ENCODE measurements around the gene ABCC9.

Gene ABCC9

DNA sequence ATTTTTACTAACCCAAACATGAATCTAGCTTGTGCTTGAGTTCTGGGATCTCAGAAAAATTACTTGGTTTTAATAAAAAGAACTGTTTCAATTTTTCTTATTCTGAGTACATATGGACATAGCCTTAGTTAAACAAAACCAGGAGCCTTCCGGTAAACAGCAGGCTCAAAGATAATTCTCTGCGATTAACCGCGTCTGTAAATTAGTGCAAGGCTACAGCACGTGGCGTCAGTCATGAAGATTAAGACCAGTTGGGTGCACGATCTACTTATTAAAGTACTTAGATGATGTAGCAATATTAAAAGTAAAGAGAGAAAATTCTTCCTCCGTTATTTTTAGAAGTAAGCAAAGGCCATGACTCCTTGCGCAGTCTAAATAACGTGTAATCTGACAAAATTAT, 167.4 kb downstream of the ABCC9 start:
- DNase-seq, result no peak

DNA sequence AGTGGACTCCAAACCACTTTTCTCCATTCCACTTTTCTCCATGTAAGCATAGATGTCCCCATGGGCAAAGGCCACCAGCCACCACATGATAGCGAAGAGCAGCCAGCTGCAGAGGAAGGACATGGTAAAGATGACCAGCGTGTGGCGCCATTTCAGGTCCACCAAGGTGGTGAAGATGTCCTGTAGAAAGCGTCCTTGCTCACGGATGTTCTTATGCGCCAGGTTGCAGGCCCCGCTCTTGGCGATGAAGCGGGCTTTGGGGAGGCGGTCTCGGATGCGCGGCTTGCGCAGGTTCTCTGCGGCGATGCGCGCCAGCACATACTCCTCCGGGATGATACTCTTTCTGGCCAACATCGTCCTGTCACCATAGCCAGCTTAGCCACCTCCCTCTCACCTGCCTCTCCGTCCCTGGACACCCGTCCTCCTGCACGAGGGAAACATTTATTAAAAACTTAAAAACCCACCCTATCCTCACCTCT, 167.9 kb downstream of the ABCC9 start:
- peak; percentile 63 for DNase-seq

DNA sequence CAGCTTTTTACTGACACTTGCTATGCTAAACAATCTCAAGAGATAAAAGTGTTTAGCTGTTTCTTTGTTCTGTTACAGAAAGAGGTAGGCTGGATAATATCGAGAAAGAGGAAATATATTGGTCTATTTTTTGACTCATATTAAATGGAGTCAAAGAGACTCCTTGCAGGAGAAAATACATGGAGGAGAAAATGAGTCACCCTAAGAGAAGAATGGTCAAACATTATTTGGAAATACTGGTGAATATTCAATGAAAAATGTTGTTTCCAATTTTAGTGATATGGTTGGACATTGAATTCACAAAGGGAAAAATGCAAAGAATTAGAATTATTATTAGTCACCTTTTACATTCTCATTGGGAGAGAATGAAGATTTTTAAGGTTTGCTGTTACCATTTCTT, 169.9 kb downstream of the ABCC9 start:
- no peak for DNase-seq

DNA sequence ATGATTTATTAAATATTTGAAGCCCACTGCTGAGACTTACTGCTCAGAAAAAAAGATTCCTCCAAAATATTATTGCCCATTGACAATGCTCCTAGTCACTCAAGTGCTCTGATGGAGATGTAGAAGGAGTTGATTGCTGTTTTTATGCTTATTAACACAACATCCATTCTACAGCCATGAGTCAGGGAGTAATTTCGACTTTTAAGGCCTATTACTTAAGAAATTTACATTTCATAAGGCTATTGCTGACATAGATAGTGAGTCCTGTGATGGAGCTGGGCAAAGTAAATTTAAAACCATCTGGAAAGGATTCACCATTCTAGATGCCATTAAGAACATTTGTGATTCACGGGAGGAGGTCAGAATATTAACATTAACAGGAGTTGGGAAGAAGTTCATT, 171.9 kb downstream of the ABCC9 start:
- DNase-seq, result no peak

DNA sequence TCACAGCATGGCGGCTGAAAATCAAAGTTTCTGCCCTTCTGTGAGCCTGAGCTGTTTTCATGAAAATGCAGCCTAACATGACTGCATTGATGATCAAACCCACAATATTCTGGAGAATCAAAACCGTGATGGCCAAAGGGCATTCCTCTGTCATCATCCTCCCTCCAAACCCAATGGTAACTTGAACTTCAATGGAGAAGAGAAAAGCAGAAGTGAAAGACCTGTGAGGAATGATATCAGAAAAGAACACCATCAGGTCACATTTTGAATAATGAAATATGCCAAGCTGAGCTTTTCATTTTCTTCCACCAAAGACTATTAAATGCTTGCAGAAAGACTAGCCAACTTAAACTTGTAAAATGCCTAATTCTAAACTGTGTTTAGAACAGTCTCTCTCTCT, 174.8 kb downstream of the ABCC9 start:
- DNase-seq, result no peak

DNA sequence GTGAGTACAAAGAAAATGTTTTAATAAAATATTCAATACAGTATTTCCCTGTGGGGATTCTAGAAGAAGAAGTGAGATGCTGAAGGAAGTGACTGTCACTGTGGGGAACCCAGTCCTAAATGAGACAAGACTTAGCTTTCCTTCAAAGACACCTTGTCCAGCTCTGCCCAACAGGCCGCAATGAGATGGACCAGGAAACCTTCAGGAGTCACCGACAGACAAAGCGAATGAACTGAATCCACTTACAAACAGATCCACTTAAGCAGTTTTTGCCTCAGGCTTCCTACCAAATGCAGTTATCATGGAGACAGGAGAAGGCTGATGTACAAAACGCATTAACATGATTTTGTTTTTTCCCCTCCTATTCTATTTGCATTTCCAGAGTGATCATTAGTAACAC, 176.3 kb downstream of the ABCC9 start:
- no peak for DNase-seq

DNA sequence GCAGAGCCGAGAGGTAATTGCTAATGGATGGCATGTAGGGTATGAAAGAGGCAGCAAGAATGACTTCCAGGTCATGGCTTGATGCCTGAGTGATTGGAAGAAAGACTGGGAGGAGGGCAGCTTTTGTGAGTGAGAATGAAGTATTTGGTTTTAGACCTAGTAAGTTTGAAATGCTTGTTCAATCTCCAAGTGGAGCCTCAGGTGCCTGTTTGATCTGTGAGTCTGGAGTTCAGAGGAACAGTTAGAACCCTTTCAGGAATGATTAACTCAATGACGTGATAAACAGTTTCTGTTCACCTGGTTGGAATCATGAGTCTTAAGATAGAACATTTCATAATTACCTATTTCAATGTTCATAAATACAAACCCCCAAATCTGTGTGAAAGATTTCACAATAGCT, 177.2 kb downstream of the ABCC9 start:
- DNase-seq, result no peak

DNA sequence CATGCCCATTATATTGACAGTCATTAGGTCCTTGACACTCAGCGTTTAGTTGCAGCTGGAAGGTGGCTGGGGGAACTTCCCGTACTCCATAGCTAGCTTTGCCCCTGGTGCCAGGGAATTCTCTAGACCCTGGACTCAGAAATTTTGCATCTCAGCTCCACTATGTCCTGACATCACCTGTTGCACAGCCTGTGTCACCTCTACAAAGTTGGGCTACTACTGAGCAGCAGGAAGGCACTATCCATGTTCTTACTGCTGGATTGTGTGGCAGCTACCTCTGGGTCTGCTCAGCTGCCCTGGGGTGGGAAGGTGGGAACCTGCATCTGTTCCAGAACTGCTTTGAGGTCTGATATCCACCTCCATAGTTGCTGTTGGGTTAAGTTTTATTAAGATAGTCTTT, 177.7 kb downstream of the ABCC9 start:
- DNase-seq, result no peak

DNA sequence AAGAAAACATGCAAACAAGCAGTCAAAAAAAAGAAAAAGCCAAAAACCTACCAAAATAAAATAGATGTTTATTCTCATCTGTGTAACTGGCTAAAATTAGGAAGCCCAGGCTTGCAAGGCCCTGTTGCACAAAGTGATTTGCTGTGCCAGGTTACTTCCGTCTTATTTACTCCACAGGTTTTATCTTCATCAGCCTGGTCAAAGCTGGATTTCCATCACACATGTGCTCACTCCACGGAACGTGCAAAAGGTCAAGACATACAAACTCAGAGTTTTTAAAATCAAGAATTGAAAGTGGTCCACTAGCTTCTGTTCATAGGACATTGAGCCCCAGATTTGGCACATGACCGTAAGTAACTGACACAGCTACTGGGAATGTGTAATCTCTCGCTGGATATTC, 181.5 kb downstream of the ABCC9 start:
- no peak for DNase-seq

DNA sequence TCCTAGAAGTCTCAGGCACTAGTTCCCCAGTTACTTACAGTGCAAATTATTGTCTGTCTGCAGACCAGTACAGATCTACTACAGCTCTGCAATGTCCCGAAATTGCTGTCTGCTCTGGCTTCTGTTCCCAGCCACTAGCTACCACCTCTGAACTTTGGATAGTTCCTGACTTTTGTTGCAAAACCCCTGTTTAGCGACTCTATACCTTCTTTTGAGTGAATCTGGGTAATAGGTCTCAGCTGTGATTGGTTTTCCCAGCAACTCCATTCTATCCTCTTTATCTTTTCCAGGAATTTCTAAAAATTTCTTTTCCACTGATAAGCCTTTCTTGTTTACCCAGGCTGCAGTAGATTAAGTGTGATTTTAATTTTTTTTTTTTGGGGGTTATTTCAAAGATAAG, 183.5 kb downstream of the ABCC9 start:
- no peak for DNase-seq

DNA sequence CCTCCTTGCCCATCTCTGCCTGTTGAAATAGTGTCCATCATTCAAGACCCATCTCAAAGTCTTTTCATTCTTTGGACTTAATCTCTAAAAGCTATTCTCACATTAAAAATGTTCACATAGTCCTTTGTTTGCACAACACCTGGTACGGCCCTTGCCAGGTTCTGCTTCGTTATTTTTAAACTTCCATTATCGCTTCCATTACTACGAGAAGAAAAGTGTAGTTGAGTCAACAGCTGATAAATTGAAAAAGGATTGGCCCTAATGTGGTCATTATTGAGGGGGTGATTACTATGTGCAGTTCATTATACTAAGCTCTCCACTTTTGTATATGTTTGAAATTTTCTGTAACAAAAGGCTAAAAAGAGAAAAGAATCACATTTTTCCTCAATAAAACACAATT, 184.5 kb downstream of the ABCC9 start:
- no peak for DNase-seq

DNA sequence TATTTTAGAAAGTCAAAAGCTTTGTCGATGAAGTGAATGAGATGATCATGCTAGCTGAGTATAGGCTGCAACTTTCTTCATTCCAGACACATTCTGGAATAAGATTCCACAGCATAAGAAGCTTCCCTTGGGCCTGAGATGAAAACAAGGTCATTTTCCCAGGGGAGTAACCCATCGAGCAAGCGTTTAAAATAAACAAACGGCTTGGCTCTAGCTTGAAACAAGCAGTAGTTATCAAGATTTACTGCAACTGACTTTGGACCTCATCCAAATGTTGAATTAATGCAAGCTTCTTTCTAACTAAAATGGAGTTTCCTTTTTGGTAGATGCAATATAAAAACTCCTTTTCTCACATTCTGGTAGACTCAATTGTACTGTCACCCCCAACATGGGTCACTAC, 189.7 kb downstream of the ABCC9 start:
- peak; percentile 44 for DNase-seq
